Keratinocyte (primary cell): ENCODE measurements around the gene KCNB1.

Experiments used
- EZH2 ChIP-seq: IDR thresholded peaks from one replicate; pipeline ENCODE4 v1.6.1; 2012; ENCODE audit warnings: inconsistent platforms, mild to moderate bottlenecking, low read length, moderate library complexity
- TF ChIP-seq, protein P1 (sequence below), 3 experiments: IDR thresholded peaks in 1 of 3; conservative IDR thresholded peaks in 1 of 3; optimal IDR thresholded peaks in 1 of 3; 2 replicates in 2 of 3; 3 replicates in 1 of 3; pipeline versions ENCODE3 to v1.5.1; 2011; ENCODE audit warnings: low read length in 3 of 3, mild to moderate bottlenecking in 3 of 3, moderate library complexity in 2 of 3, control low read depth in 1 of 3, inconsistent platforms in 1 of 3; ENCODE audit not compliant: insufficient read depth in 2 of 3; ENCODE audit errors: extremely low read depth in 1 of 3

DNA sequence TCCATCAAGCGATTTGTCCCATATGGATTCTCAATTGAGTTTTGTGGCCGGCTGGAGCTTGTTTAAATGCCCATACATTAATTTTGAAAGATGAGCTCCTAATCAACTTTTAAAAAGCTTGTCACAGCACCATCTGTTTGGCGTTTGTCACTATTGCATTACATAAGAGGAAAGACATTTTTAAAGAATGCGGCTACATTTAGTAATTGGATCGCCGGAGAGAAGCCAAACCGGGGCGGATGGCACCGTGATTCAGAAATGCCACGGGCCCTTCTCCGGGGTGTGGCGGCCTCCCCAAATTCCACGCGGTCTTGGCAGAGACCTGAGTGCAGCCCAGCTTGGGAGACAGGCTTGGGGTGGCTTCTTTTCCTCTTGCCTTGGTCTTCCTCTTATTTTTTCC is 136.9 kb downstream of the KCNB1 start:
- TF ChIP-seq, protein P1, sequence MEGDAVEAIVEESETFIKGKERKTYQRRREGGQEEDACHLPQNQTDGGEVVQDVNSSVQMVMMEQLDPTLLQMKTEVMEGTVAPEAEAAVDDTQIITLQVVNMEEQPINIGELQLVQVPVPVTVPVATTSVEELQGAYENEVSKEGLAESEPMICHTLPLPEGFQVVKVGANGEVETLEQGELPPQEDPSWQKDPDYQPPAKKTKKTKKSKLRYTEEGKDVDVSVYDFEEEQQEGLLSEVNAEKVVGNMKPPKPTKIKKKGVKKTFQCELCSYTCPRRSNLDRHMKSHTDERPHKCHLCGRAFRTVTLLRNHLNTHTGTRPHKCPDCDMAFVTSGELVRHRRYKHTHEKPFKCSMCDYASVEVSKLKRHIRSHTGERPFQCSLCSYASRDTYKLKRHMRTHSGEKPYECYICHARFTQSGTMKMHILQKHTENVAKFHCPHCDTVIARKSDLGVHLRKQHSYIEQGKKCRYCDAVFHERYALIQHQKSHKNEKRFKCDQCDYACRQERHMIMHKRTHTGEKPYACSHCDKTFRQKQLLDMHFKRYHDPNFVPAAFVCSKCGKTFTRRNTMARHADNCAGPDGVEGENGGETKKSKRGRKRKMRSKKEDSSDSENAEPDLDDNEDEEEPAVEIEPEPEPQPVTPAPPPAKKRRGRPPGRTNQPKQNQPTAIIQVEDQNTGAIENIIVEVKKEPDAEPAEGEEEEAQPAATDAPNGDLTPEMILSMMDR (optimal IDR thresholded peaks at IDR 0.05 in 1 of 3, IDR thresholded peaks at IDR 0.05 in 1 of 3, conservative IDR thresholded peaks at IDR 0.05 in 1 of 3; ENCODE audit: extremely low read depth in 1 of 3, insufficient read depth in 2 of 3, low read length in 3 of 3) = no peak
- TF ChIP-seq EZH2 = no peak
